GM21381 (cell line): ENCODE measurements around the gene C1orf167.

ENCODE experiments used
- ATAC-seq: cut with Tn5 transposase; IDR thresholded peaks from one replicate; pipeline ENCODE4 v1.9.1; 2021; ENCODE audit warnings: mild to moderate bottlenecking, moderate library complexity; ENCODE audit not compliant: unreplicated experiment

C1orf167 gene, protein sequence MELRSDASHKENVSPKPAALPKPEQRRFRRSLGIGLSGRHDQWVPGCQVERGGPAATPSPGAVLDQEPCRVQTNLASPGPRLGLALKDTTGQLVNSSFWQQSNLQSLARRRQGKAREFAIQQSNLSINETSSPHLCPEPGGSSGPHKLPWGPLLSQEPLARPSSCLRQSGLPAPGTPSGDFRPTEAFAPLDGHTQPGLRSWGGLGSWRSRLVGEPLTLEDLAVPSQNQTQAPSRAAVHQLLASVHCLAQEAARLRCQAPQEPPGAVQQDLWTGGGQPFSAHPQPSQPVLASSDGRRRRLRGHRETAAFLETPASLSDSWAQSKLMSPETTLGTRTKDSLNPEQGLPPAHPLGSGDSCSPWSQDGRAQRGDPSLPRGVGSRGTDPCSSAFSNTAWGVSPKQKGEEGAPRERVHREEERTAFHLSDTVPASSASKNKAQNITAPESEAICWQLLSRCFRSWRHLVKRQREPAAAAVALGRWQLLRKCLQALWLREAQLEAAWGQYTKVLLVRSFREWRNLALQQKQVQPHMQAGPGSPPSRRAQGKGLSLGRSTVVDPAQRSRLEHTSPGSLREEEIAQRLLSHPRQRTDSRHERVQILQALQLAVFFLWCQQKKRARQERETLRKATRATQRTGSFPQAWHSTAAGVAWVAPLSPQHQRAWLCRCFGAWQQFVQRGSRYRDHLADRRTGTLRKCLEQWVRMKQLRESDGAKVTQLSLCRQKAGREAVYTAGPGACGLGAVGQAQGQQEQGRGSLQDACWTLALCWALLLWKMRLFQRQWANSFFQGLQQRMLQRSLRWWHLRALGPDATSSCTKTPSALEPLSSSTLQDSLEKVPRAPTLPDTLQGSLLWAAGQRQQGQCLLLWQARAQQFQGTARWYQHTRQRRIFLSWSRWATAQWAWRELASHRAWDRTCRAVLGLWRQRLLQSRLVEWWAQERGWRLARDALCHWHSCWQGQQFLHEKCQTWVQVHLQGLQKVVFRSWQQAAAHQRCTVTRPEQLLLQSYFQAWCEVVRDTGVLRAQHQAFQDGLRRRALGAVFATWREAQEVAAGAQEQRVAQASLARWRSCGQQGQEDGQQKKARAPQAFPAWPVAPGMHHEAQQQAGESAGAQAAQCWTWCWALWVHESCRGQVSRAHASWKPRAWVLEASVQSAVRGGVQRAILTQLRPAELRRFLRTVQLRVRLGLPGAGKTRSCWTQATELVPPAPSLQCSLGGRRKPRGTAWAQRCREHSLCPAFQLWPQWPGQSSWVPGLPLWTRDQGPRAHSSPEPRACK (N-terminal part only)

DNA sequence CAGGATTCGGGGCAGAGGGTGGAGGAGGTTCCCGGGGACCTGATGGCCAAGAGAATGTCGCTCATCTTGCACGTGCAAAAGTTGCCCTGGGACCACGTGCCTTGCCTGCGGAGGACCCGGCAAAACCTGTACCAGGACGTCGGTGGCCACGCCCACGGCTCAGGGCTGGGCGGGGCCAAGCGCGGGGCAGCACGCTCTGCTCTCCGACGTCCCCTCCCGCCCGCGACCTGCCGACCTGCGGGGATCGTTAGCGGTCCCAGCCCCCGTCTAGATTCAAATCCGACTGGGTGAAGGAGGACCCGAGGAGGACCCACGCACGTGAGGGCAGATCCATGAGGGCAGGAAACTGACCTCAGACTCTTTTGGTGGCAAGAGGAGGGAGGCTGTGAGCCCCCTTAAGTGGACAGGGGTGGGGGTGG lies at the start of gene C1orf167:
TSS of gene C1orf167 (plus strand) at position 206 of the 419 bp plus-strand sequence. CDS start 2,208 bp downstream, outside the sequence.
- no peak for ATAC-seq

DNA sequence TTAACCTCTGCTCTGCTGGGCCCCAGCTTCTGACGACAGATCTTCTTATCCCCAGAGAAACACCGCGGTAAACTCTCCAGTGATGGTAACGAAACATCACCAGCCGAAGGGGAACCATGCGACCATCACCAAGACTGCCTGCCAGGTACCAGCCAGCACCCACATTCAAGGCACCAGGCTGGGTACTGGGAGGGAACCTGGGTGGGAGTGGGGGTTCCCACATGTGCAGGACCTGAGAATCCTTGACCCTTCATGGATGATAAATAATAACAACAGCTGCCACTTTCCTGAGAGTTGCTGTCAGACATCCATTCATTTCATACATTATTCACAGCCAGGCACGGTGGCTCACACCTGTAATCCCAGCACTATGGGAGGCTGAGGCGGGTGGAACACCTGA lies 49.7 kb upstream of the C1orf167 start:
- no peak for ATAC-seq

DNA sequence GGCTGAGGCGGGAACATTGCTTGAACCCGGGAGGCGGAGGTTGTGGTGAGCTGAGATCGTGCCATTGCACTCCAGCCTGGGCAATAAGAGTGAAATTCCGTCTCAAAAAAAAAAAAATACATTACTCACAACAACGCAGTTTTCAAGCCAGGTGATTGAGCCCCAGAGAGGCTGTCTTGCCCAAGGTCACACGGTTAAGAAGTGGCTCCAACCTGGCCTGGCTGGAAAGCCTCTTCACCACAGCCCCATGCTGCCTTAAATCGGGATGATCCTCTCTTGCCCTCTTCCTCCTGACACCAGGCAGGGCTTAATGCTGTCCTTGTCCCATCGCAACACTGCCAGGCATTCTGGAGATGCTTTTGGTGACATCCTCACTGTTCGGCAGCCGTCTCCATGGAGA lies 48.9 kb upstream of the C1orf167 start:
- no peak for ATAC-seq

DNA sequence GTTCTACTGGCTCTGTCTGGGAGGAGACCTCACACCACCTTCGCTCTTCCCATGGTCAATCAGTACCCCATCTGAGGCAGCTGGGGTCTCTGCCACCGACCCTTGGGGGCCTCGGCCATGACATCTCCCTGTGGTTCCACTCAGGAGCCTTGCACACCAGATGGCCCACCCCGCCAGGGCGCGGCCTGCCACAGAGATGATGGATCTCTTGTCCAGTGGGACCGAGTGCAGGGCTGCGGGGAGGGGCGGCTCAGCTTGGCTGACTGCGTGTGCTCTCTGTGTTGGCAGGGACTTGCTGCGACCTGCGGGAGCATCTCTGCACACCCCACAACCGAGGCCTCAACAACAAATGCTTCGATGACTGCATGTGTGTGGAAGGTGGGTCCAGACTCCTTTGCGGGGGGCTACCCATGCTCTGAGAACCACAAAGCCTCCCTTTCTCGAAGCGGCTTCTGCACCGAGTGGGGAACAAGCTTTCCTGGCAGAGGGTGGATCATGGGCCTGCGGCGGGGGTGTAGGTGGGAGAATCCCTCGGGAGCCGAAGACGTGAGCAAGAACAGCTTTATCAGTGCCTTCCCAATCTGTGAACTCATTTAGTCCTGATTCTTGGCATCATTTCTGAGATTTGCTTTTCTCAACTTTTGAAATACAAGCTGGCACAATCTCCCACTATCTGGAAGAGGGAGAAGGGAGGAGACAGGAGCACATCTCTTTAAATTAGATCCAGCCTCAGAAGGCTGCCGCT lies 47.0 kb upstream of the C1orf167 start:
- ATAC-seq, result no peak

DNA sequence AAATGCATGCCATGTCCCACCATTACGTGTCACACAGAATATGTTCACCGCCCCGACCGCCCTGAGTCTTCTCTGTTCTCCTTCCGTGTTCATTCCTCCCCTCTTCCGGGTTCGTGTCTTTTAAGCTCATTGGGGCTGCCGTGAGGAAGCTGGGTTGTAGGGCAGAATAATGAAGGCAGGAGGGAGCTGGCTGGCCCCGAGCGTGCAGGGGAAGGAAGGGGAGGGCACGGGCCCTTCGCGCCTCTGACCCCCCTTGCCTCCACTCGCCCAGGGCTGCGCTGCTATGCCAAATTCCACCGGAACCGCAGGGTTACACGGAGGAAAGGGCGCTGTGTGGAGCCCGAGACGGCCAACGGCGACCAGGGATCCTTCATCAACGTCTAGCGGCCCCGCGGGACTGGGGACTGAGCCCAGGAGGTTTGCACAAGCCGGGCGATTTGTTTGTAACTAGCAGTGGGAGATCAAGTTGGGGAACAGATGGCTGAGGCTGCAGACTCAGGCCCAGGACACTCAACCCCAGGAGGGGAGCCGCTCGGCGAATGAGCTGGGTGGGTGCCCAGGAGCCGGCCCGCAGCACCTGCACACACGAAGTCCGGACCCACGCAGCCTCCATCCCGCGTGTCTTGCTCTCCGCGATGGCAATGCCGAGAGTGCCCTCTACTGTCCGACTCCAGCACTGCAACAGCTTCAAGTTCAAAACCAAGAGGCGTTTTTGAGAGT lies 42.5 kb upstream of the C1orf167 start:
- ATAC-seq, result no peak

GRCh38 chr1:11720033-11720376 lies 42.0 kb upstream of the C1orf167 start:
- ATAC-seq, result no peak

- ATAC-seq, result no peak
Measured at GRCh38 chr1:11720525-11720924, 41.5 kb upstream of the C1orf167 start.

GRCh38 chr1:11721311-11721710 lies 40.7 kb upstream of the C1orf167 start:
- no peak for ATAC-seq

GRCh38 chr1:11722538-11722937 lies 39.5 kb upstream of the C1orf167 start:
- no peak for ATAC-seq

- no peak for ATAC-seq
Measured at GRCh38 chr1:11725616-11726015, 36.4 kb upstream of the C1orf167 start.

DNA sequence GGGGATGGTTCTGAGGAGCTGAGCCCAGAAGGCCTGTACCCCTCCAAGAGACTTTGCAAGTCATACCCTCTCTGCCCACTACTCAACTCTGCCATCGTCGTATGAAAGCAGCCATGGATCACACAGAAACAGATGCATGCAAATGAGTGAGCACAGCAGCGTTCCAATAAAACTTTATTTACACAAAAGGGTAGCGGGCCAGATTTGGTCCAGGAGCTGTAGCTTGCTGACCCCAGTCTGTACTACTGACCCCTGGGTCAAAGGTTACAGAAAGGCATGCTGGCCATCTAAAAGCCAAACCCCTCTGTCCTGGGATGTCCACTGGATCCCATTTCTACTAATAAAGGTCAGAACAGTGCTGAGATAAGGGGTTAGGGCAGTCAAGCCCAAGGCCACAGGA lies 34.9 kb upstream of the C1orf167 start:
- ATAC-seq, result no peak

GRCh38 chr1:11728126-11728806 lies 33.7 kb upstream of the C1orf167 start:
- no peak for ATAC-seq

GRCh38 chr1:11729155-11729497 lies 32.9 kb upstream of the C1orf167 start:
- no peak for ATAC-seq

DNA sequence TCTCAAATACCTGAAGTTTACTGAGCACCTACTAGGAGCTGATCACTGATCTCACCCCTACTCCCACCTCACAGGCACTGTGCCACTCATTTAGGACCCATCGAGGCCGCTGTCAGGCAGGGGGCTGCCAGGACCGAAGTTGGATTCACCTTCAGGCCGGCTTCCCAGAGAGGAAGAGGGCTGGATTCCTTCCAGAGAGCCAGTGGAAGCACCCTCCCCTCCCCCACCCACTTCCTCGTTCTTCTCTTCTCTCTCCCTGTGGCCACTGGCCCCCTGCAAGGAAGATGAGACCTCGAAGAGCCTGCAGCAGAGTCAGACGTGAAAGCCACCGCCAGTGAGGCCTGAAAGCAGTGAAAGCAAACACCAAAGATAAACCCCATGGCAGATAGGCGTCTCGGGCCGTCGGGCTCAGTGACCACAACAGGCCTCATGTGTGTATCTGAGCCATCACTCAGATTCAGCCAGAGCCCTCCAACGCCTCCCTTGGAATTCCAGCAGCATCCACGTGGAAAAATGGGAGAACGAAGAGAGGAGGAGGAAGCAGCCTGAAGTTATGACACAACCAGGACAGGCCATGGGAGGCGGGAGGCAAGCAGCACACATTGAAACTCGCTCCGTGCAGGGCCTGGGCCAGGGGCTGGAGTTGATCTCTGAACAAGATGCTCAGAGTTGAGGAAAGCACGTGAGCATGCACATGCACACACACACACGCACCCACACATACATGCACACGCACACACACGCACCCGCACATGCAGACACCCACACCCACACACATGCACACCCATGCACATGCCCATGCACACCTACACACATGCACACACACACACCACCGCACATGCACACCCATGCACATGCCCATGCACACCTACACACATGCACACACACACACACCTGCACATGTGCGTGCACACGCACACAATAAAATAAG lies 32.2 kb upstream of the C1orf167 start:
- no peak for ATAC-seq

DNA sequence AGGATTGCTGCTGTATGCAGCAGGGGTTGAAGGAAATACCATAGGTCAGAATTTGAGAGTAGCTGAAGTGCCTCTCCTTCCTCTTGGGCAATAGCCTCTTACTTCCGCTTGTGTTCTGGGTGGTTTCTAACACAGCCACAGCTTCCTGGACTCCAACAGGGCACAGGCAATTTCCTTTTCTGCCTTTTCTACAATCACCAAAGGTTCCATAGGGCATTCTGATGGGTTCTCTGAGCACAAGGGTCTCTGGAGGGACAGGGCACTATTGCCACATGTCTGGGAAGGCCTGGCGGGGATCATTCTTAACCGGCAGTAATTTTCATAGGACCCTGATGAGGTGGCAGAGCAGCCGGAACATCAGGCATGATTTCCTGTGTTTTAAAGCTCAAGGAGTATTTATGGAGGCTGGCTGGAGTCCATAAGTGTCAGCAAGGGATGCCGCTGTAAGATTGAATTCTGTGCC lies 31.5 kb upstream of the C1orf167 start:
- no peak for ATAC-seq

DNA sequence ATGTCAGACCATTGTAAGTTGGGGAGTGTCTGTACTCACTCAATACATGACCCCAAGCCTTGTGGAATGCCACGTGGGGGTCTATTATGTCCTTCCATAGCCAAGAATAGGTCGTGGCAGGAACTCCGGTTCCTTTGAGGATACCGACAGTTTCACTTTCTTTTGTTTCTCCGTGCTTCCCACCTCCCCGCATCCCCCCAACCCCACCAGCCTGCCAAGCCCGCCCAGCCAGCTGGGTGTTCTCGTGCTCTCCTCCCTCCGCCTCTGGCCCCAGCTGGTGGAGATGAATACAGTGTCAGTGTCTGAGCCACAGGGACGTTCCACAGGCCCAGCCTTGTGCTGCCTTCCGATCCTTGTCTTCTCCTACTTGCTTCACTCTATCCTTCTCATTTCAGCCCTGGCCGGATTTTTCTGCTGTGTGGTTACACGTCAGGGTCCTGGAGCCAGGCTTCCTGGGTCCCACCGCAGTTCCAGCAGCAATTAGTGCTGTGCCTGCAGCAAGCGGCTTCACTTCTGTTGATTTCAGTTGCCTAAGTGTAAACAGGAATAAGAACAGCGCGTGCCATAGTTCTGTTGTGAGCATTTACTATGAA lies 30.2 kb upstream of the C1orf167 start:
- ATAC-seq, result no peak

DNA sequence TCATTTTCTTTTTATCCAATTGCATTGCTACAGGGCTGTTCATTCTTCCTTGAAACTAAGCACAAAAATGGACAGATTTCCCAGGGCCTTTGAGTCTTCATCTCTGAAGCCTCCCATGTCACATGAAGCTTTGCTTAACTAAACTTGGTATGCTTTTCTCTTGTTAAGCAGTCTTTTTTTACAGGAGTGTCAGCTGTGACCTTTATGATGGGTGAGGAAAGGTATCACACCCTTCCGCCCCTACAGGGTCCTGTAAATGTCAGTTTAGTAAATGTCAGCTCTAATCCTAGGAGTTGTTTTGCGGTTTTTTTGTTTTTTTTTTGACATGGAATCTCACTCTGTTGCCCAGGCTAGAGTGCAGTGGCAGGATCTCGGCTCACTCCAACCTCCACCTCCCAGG lies 28.7 kb upstream of the C1orf167 start:
- no peak for ATAC-seq

DNA sequence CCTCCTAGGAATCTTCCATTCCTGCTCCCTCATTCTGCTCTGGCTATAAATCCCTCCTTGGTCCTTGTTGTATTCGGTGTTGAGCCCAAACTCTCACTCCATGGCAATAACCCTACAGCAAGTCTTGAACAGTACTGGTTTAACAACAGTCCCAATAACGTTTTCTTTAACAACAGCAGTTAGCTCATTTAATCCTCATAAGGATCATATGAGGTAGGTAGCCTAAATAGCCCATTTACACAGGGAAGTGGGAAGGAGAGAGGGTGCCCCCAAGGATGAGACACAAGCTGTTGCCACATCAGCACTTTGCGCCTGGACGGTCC lies 26.5 kb upstream of the C1orf167 start:
- ATAC-seq, result peak; percentile 5
